ENCODE measurements around the gene ATG4B. TPM values are rescaled to one million over a fixed set of nuclear protein-coding genes. Genes with fewer than 3 reads are reported as not detected.

Gene ATG4B
- total and polyA plus RNA-seq, 9 of the 15 experiments (the other 6 are each of a cell fraction or from before 2014, with no cell fraction given): 5.9 to 58.8 (median 35.6) TPM

- peaks cover 40% of the 10 kb centered on the region; the same call in 2 of the 3 replicates for H3K36me3 ChIP-seq (ENCODE audit: control insufficient read depth, insufficient read depth, low read length)
- in situ Hi-C loops (cut with MboI): no loop called here
- CTCF ChIA-PET (ENCODE audit: low intra/inter-chr PET ratio): no interaction called here
- H3K9me3 ChIP-seq (replicated peaks; ENCODE audit: control insufficient read depth, insufficient read depth, low read depth, low read length): no peaks in the 10 kb centered on the region
- POLR2A ChIA-PET: interaction anchor here (0.8 to 1.6 kb wide), 3 partner anchors 8 to 18 kb away, joined by 3 to 6 read pairs (median 4); no protein-coding TSS in a partner anchor
- peak overlapping the region; percentile 74 for H3K27ac ChIP-seq (ENCODE audit: extremely low read depth, low read depth, low read length)
- no TSS peak for BruUV-seq (replicated peaks)
- WGBS (ENCODE audit: insufficient coverage, low coverage, missing lambda C conversion rate): 21% methylated on average over 12 of the region's 76 CpGs
- intact Hi-C loops (cut with micrococcal nuclease): loop anchor here (2.0 kb wide), 1 partner anchor 253 kb away; the partner anchor contains the start of gene FARP2
- H3K79me2 ChIP-seq (ENCODE audit: control insufficient read depth, insufficient read depth, low read length): peaks cover 41% of the 10 kb centered on the region
- peak; percentile 100 for ATAC-seq
- H2AFZ ChIP-seq (ENCODE audit: low read depth, low read length): peak overlapping the region; percentile 63; the same call in 1 of the 2 replicates
- peak; percentile 58 for FAIRE-seq
- H3K4me2 ChIP-seq (ENCODE audit: insufficient read depth, low read length): peak overlapping the region; percentile 63
- peak overlapping the region; percentile 51 for H3K4me3 ChIP-seq
- DNase-seq (ENCODE audit: extremely low read depth in 1 of 4, low spot score in 3 of 4): peak; percentile 87 to 90 (median 90)
- H3K27me3 ChIP-seq (ENCODE audit: control insufficient read depth in 2 of 2, insufficient read depth in 2 of 2, low read length in 2 of 2): no peaks in the 10 kb centered on the region
- H3K9me1 ChIP-seq (ENCODE audit: control insufficient read depth, insufficient read depth, low read length): no peaks in the 10 kb centered on the region
- peak overlapping the region; percentile 63 to 88 for H3K9ac ChIP-seq (ENCODE audit: insufficient read depth in 1 of 2, low read depth in 2 of 2, low read length in 2 of 2)
- H3K4me1 ChIP-seq (replicated peaks in 1 of 2; ENCODE audit: control insufficient read depth in 2 of 2, insufficient read depth in 2 of 2, low read length in 2 of 2): peaks cover 0 to 23% of the 10 kb centered on the region in 2 experiments; a peak in 3 of 5 replicates
- H4K20me1 ChIP-seq (replicated peaks; ENCODE audit: control insufficient read depth, insufficient read depth, low read length): no peaks in the 10 kb centered on the region
- TF ChIP-seq FOXM1 (IDR thresholded peaks at IDR 0.05; ENCODE audit: low read depth) (no peak), FOXM1 (CRISPR knock-in tag; IDR thresholded peaks at IDR 0.05; ENCODE audit: low read depth) (no peak), ZNF23 (CRISPR knock-in tag; IDR thresholded peaks at IDR 0.05) (no peak), SMAD2 (IDR thresholded peaks at IDR 0.05; ENCODE audit: low read depth, low read length) (no peak), NKRF (IDR thresholded peaks at IDR 0.05; ENCODE audit: borderline replicate concordance) (no peak), MYC (IDR thresholded peaks at IDR 0.05; ENCODE audit: low read depth, low read length) (no peak), MYC (CRISPR knock-in tag; IDR thresholded peaks at IDR 0.05; ENCODE audit: borderline replicate concordance, low read depth) (no peak), U2AF1 (optimal IDR thresholded peaks at IDR 0.05; ENCODE audit: low read depth, low read length) (peak; percentile 38), ZNF699 (CRISPR knock-in tag; IDR thresholded peaks at IDR 0.05; ENCODE audit: insufficient replicate concordance) (no peak), SIN3A (IDR thresholded peaks at IDR 0.05; ENCODE audit: borderline replicate concordance in 2 of 2, control insufficient read depth in 1 of 2, low read depth in 2 of 2, low read length in 2 of 2) (0 out of 4 replicates have a peak, but pooled peaks of 1 of the 2 experiments have one; percentile 23), MEF2A (IDR thresholded peaks at IDR 0.05; ENCODE audit: control insufficient read depth, low read depth, low read length) (no peak), PHB (CRISPR knock-in tag; IDR thresholded peaks at IDR 0.05) (no peak), RCOR1 (IDR thresholded peaks at IDR 0.05; ENCODE audit: borderline replicate concordance in 1 of 2, low read depth in 2 of 2, low read length in 2 of 2) (peak in 1 of 2 experiments; percentile 34; a peak in 1 of 4 replicates), C11orf30 (IDR thresholded peaks at IDR 0.05; ENCODE audit: low read depth) (no peak), RBFOX2 (IDR thresholded peaks at IDR 0.05; ENCODE audit: low read depth, low read length) (peak; percentile 57), ZNF174 (CRISPR knock-in tag; IDR thresholded peaks at IDR 0.05) (no peak), CREB5 (CRISPR knock-in tag; IDR thresholded peaks at IDR 0.05) (no peak)
Measured at GRCh38 chr2:241609859-241610793, 27.4 kb upstream of the ATG4B start.
